ACC112 (cell line): ENCODE measurements around the gene PGM2L1.
"Not testable (repeated sequence)": the region's sequence is repeated elsewhere in the genome, so short reads cannot be mapped to it uniquely, and the experiment has no call there.

Experiments used
- H2AFZ ChIP-seq: fragments of 200-600 bp; sonication (generic); one replicate; pipeline ENCODE4 v1.6.0; 2017; ENCODE audit warnings: antibody characterized with exemption, low read length; ENCODE audit not compliant: unreplicated experiment
- H3K27ac ChIP-seq: fragments of 200-600 bp; sonication (generic); 2 replicates; pipeline ENCODE4 v1.5.1; 2014; ENCODE audit warnings: low read depth, mild to moderate bottlenecking, antibody characterized with exemption, low read length, moderate library complexity
- H3K27me3 ChIP-seq: fragments of 200-600 bp; sonication (generic); 2 replicates; pipeline ENCODE4 v1.6.1; 2014; ENCODE audit warnings: mild to moderate bottlenecking, antibody characterized with exemption, low read length, moderate library complexity, mixed read lengths; ENCODE audit not compliant: insufficient read depth
- H3K36me3 ChIP-seq: fragments of 200-600 bp; sonication (generic); 2 replicates; pipeline ENCODE4 v1.6.1; 2016; ENCODE audit warnings: mild to moderate bottlenecking, antibody characterized with exemption, low read length, moderate library complexity, mixed read lengths; ENCODE audit not compliant: insufficient read depth
- H3K4me1 ChIP-seq: fragments of 200-600 bp; sonication (generic); one replicate; pipeline ENCODE4 v1.6.1; 2016; ENCODE audit warnings: low read length, mixed read lengths; ENCODE audit not compliant: insufficient read depth, unreplicated experiment, control insufficient read depth
- H3K4me3 ChIP-seq: fragments of 200-600 bp; sonication (generic); 2 replicates; pipeline ENCODE4 v1.5.1; 2014; ENCODE audit warnings: mild to moderate bottlenecking, low read depth, low read length
- H3K79me2 ChIP-seq: fragments of 200-600 bp; sonication (generic); one replicate; pipeline ENCODE4 v1.6.0; 2016; ENCODE audit warnings: low read length; ENCODE audit not compliant: control insufficient read depth, unreplicated experiment, insufficient read depth

The PGM2L1 gene

DNA sequence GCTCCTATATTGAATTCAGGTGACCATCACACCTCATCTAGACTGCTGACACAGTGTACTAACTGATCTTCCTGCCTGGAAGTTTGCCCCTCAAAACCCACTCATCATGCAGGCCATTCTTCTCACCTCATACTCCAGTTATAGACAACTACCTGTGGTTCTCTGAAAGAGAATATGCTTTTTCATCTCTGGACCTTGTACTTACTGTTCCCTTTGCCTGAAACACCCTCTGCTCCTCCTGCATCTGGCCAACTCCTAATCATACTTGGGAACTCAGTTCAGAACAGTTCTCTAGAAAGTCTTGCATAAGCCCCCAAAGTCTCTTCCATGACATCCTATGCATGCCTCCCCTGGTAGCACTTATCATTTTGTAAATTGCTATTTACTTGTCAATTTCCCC lies 58.6 kb downstream of the PGM2L1 start:
- no peaks in the 10 kb centered on the region for H3K36me3 ChIP-seq
- H3K79me2 ChIP-seq, result no peaks in the 10 kb centered on the region
- no peaks in the 10 kb centered on the region for H3K27me3 ChIP-seq
- H3K27ac ChIP-seq, result no peak overlapping the region
- H2AFZ ChIP-seq, result no peak overlapping the region
- H3K4me3 ChIP-seq, result no peak overlapping the region
- no peaks in the 10 kb centered on the region for H3K4me1 ChIP-seq

DNA sequence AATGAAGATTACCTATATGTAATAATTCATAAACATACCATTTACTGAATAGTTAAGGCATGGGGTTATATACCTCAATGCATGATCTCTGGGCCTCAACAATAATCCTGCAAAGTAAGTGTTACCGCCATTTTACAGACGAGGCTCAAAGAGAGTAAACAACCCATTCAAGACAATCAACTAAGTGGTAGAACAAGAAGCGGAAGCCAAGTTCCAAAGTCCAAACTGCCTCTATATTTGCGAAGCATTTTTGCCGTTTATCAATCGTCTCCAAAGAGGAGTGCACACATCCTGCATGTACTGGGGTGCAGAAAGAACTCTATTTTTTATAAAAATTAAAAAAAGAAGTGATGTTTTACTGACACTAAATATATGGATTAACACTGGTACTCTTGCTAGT lies 59.3 kb downstream of the PGM2L1 start:
- H3K4me1 ChIP-seq, result no peaks in the 10 kb centered on the region
- H3K27me3 ChIP-seq, result no peaks in the 10 kb centered on the region
- H2AFZ ChIP-seq, result no peak overlapping the region
- H3K27ac ChIP-seq, result no peak overlapping the region
- no peak overlapping the region for H3K4me3 ChIP-seq
- no peaks in the 10 kb centered on the region for H3K79me2 ChIP-seq
- H3K36me3 ChIP-seq, result no peaks in the 10 kb centered on the region

DNA sequence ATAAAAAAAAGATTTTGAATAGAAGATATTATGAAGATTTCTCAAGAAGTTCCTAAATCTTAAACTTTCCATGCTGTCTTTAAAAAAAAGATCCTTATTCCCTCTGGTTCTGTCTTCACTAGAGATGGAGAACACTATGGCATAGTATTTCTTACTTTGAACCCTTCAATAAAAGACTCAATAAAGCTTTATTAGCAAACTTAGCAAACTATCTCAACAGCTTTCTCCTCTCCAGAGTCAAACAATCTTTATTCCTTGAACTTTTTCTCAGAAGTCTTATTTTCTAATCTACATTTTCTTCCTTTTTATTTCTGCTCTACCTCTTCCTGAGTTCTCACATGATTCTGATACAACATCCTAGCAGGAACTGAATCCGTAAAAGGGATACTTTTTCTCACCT lies 65.0 kb downstream of the PGM2L1 start:
- peaks cover 14% of the 10 kb centered on the region for H3K4me1 ChIP-seq
- no peaks in the 10 kb centered on the region for H3K27me3 ChIP-seq
- no peak overlapping the region for H2AFZ ChIP-seq
- no peaks in the 10 kb centered on the region for H3K36me3 ChIP-seq
- H3K79me2 ChIP-seq, result no peaks in the 10 kb centered on the region
- H3K27ac ChIP-seq, result no peak overlapping the region
- H3K4me3 ChIP-seq, result no peak overlapping the region

DNA sequence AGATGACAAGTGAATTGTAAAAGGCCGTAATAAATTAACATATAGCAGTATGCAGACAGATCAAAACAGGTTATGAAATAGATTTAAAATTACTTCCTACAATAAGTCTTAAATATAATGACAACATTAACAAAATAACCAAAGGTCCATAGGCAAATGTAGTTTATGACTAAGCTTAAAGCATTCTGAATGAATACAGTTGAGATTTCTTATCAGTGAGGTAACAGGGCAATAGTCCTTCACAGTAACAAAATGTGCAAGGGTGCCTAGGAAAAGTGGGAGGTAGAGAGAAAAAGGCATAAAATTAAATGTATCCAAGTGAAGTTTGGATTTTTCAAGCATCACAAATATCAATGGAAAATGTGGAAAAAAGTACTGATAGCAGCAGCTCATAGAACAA lies 65.9 kb downstream of the PGM2L1 start:
- no peak overlapping the region for H2AFZ ChIP-seq
- no peak overlapping the region for H3K27ac ChIP-seq
- no peak overlapping the region for H3K4me3 ChIP-seq
- no peaks in the 10 kb centered on the region for H3K27me3 ChIP-seq
- no peaks in the 10 kb centered on the region for H3K36me3 ChIP-seq
- H3K79me2 ChIP-seq, result no peaks in the 10 kb centered on the region
- peaks cover 14% of the 10 kb centered on the region for H3K4me1 ChIP-seq

DNA sequence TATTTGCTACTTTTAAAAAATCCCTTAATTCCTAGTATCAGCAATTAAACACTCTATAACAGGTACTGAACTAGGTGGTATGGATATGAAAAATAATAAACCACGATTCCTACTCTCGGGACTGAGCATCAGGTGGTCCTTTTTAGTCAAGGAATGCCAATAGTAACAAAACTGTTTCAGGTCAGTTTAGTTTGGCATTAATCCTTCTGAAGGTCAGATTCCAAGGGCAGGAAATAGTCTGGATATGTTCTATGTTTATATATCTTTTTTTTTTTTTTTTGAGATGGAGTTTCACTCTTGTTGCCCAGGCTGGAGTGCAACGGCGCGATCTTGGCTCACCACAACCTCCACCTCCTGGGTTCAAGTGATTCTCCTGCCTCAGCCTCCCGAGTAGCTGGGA lies 67.2 kb downstream of the PGM2L1 start:
- H3K79me2 ChIP-seq, H3K27me3 ChIP-seq, H2AFZ ChIP-seq, H3K36me3 ChIP-seq, H3K4me3 ChIP-seq: not testable (repeated sequence)
- H3K27ac ChIP-seq, result peak overlapping the region; percentile 11; the same call in 1 of the 2 replicates
- H3K4me1 ChIP-seq, result peaks cover 15% of the 10 kb centered on the region

DNA sequence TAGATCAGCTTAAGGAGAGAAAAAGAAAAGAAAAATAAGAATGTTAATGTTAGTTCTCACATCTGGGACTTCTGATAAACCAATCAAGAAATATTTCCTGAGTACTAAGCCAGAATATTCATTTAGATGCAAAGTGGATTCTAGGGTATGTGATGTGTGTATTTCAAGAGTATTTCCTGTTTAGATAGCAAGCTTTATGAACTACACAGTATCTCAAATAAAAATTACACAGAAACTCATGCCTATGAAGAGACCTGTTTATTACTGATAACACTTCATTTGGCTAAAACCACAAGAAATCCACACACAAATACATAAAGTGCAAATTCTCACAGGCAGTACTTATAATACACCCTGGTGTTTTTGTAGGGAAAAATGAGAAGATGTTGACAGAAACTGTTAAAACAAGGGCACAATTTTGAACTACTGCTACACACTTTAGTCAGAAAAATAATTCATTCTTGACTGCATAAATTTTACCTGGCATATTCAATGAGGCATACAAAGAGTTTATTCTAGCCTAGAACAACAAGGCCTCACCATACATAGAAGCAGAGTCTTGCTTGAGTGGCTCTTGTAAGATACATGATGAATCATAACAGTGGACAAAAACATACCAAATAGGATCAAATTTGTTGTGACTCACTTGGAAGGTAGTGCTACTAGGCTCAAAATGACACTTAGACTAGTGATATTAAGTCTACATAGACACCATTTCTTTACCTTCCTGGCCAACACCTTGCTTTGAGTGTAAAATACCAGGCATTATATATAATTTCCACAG lies 68.0 kb downstream of the PGM2L1 start:
- H2AFZ ChIP-seq, result no peak overlapping the region
- H3K4me3 ChIP-seq, result no peak overlapping the region
- no peaks in the 10 kb centered on the region for H3K36me3 ChIP-seq
- no peaks in the 10 kb centered on the region for H3K79me2 ChIP-seq
- peak overlapping the region; percentile 11 for H3K27ac ChIP-seq
- H3K4me1 ChIP-seq, result peaks cover 23% of the 10 kb centered on the region
- H3K27me3 ChIP-seq, result no peaks in the 10 kb centered on the region

DNA sequence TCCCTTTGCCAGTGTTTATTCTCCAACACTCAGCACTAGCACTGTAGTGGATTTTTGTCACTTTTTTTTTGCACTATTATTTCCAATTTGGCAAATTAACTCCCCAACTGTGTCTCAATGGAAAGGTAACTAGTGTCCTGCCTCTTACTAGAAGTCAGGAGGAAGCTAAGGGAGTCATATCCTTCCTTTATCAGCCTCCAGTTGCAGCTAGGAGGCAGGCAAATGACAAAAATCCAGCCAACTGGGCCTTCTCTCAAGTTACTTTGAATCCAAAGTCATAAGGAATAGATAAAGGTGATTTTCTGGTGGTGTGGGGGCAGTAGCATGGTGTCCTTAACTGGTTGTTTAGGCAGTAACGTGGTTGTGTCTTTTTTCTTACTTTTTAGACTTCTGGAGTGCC lies 71.2 kb downstream of the PGM2L1 start:
- Histone ChIP-seq H3K36me3 (no peaks in the 10 kb centered on the region), H3K79me2 (no peaks in the 10 kb centered on the region), H3K4me1 (peaks cover 29% of the 10 kb centered on the region), H3K27me3 (no peaks in the 10 kb centered on the region), H2AFZ (no peak overlapping the region), H3K27ac (no peak overlapping the region), H3K4me3 (no peak overlapping the region)

DNA sequence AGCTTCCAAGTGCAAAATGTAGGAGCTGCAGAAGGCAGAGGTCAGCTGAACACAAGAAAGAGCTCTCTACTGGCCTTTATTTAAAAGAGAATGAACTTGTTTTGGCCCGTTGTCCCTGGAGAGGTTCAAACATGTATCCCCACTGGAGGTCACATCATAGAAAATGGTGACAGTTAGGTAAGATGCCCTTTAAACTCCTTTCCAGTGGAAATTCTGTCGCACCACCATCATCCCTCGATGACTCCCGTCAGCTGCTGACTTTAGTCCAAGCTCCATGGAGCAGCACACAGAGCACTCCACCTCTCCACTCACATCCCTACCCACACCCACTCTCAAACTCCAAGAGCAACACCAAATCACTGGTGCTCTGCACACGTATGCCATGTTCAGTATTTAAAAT lies 71.6 kb downstream of the PGM2L1 start:
- H3K79me2 ChIP-seq, result no peaks in the 10 kb centered on the region
- no peak overlapping the region for H2AFZ ChIP-seq
- no peaks in the 10 kb centered on the region for H3K27me3 ChIP-seq
- H3K4me3 ChIP-seq, result no peak overlapping the region
- H3K36me3 ChIP-seq, result no peaks in the 10 kb centered on the region
- H3K27ac ChIP-seq, result no peak overlapping the region
- peaks cover 33% of the 10 kb centered on the region for H3K4me1 ChIP-seq

DNA sequence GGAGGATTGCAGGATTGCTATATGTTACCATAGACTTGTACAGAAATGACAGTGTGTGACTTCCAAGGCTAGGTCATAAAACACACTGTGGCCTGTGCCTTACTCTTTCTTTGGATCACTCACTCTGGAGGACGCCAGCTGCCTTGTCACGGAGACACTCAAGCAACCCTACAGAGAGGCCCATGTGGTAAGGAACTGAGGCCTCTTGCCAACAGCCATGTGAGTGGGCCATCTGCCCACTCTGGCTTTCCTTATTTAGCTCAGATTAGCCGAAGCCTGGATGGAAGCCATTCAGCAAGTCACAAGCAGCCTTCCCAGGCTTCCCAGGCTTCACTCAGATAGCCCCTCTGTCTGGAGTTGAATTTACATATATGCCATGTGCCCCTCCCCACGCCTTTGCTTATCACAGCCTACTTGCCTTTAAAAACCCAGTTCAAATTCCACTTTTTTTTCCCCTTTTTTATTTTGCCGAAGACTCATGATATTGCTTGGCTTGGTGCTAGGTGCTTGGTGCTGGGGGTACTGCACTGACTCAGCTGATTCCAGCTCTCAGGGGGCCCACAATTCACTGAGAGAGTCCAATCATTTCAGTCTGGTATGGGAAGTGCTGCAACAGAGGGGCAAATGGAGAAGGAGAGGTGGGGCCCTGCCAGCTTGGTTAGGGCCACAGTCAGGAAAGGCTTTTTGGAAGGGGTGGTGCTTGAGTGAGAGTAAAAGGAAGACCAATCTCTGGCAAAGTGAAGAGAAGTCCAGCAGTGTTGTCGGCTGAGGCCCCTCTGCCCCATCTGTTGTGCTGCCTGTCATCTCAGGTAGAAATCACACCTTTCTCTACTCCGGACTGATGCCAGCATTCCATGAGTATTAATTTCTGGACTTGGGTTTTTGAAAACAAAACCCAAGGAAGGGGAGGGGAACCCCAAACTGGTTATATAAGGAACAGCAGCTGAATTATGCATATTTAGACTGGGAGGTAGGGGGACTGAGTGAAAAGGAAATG lies 72.3 kb downstream of the PGM2L1 start:
- no peak overlapping the region for H2AFZ ChIP-seq

DNA sequence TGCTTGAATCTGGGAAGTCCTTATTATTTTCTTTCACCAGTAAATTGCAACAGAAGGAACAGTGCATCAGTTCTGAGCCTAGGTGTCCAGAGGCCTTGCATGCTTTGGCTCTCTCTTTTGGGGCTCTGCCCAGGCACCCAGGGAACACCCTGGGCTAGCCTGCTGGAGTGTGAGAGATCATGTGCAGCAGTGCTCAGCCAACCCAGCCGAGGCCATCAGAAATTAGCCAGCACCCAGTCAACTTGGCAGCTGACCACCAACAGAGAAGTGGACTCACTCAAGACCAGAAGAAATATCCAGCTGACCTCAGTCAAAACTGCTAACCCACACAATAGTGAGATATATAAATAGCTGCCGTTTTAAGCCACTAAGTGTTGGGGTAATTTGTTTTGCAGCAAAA lies 75.6 kb downstream of the PGM2L1 start:
- no peak overlapping the region for H3K4me3 ChIP-seq
- no peaks in the 10 kb centered on the region for H3K36me3 ChIP-seq
- H3K4me1 ChIP-seq, result peaks cover 42% of the 10 kb centered on the region
- no peaks in the 10 kb centered on the region for H3K79me2 ChIP-seq
- peak overlapping the region; percentile 59; the same call in 1 of the 2 replicates for H3K27ac ChIP-seq
- H3K27me3 ChIP-seq, result no peaks in the 10 kb centered on the region
- no peak overlapping the region for H2AFZ ChIP-seq

More for the DNA sequence above, 72.3 kb downstream of the PGM2L1 start:
- no peaks in the 10 kb centered on the region for H3K27me3 ChIP-seq
- no peak overlapping the region for H3K4me3 ChIP-seq
- H3K36me3 ChIP-seq, result no peaks in the 10 kb centered on the region
- H3K79me2 ChIP-seq, result no peaks in the 10 kb centered on the region
- H3K4me1 ChIP-seq, result peaks cover 37% of the 10 kb centered on the region
- H3K27ac ChIP-seq, result no peak overlapping the region
